HepG2 (cell line): ENCODE measurements around the gene GRIN3B. TPM values are rescaled to one million over a fixed set of nuclear protein-coding genes. Genes with fewer than 3 reads are reported as not detected.

Experiments
- ATF7 ChIP-seq, 2 experiments: fragments of 450-650 bp in 1 of 2; sonication (generic) in 1 of 2; formaldehyde crosslinking in 1 of 2; IDR thresholded peaks; 2 replicates each; pipeline versions ENCODE4 v1.4.0 to v1.6.1; 2016 to 2020; ENCODE audit warnings: antibody characterized with exemption in 1 of 2, mild to moderate bottlenecking in 1 of 2, missing genetic modification reagents in 1 of 2
- CENPT ChIP-seq: sonication (generic); formaldehyde crosslinking; IDR thresholded peaks from 2 replicates; pipeline ENCODE4 v1.8.0; 2022; ENCODE audit warnings: low read depth, mild to moderate bottlenecking, moderate library complexity, missing genetic modification reagents
- FIP1L1 ChIP-seq: fragments of 200-400 bp; formaldehyde crosslinking; IDR thresholded peaks from 2 replicates; pipeline ENCODE4 v1.6.1; 2018; ENCODE audit warnings: low read depth, mild to moderate bottlenecking, low read length, moderate library complexity, borderline replicate concordance; ENCODE audit not compliant: insufficient read depth
- FOXK1 ChIP-seq: sonication (generic); formaldehyde crosslinking; IDR thresholded peaks from 2 replicates; pipeline ENCODE4 v1.4.0; 2020; ENCODE audit warnings: low read depth, missing genetic modification reagents, borderline replicate concordance
- ISX ChIP-seq: sonication (generic); formaldehyde crosslinking; conservative IDR thresholded peaks from 2 replicates; pipeline ENCODE4 v1.5.0; 2020; ENCODE audit warnings: missing genetic modification reagents
- JARID2 ChIP-seq: sonication (generic); formaldehyde crosslinking; IDR thresholded peaks from 2 replicates; pipeline ENCODE4 v1.8.1; 2023; ENCODE audit warnings: missing genetic modification reagents, inconsistent platforms; ENCODE audit not compliant: insufficient replicate concordance
- MBD4 ChIP-seq: IDR thresholded peaks from 2 replicates; pipeline ENCODE4 v1.6.1; 2012; ENCODE audit warnings: low read length, inconsistent platforms, borderline replicate concordance
- MEIS2 ChIP-seq: sonication (generic); formaldehyde crosslinking; IDR thresholded peaks from 2 replicates; pipeline ENCODE4 v1.9.0; 2021; ENCODE audit warnings: mild to moderate bottlenecking, missing genetic modification reagents
- SMARCC2 ChIP-seq: fragments of 450-650 bp; IDR thresholded peaks from 2 replicates; pipeline ENCODE4 v1.6.1; 2017; ENCODE audit warnings: antibody characterized with exemption, mild to moderate bottlenecking
- TAF1 ChIP-seq: sonication (generic); formaldehyde crosslinking; IDR thresholded peaks from 2 replicates; pipeline ENCODE4 v1.4.0; 2020; ENCODE audit warnings: missing genetic modification reagents
- WIZ ChIP-seq: sonication (generic); formaldehyde crosslinking; IDR thresholded peaks from 2 replicates; pipeline ENCODE4 v1.5.1; 2020; ENCODE audit warnings: mild to moderate bottlenecking, missing genetic modification reagents
- ZFP1 ChIP-seq: IDR thresholded peaks from 2 replicates; pipeline ENCODE4 v1.6.1; 2016
- ZNF10 ChIP-seq: sonication (generic); formaldehyde crosslinking; IDR thresholded peaks from 2 replicates; pipeline ENCODE4 v1.4.0; 2020; ENCODE audit warnings: mild to moderate bottlenecking, low read depth, missing genetic modification reagents, borderline replicate concordance
- ZNF382 ChIP-seq: sonication (generic); formaldehyde crosslinking; IDR thresholded peaks from 2 replicates; pipeline ENCODE4 v1.5.0; 2020; ENCODE audit warnings: missing genetic modification reagents, mild to moderate bottlenecking, borderline replicate concordance
- ZNF552 ChIP-seq: sonication (generic); formaldehyde crosslinking; IDR thresholded peaks from 2 replicates; pipeline ENCODE4 v1.9.0; 2022; ENCODE audit warnings: missing genetic modification reagents, mild to moderate bottlenecking, borderline replicate concordance
- ZNF652 ChIP-seq: IDR thresholded peaks from 2 replicates; pipeline ENCODE4 v1.6.1; 2016; ENCODE audit warnings: low read depth, borderline replicate concordance
- ZNF749 ChIP-seq: sonication (generic); formaldehyde crosslinking; IDR thresholded peaks from 2 replicates; pipeline ENCODE4 v1.8.0; 2022; ENCODE audit warnings: mild to moderate bottlenecking, missing genetic modification reagents, moderate library complexity, borderline replicate concordance
- ZNF775 ChIP-seq: sonication (generic); formaldehyde crosslinking; IDR thresholded peaks from 2 replicates; pipeline ENCODE4 v1.4.0; 2020; ENCODE audit warnings: missing genetic modification reagents, mild to moderate bottlenecking, moderate library complexity, borderline replicate concordance
- polyA plus RNA-seq, 8 experiments: library from polyadenylated mRNA; depleted of rRNA in 3 of 8; stranded (reverse) in 7 of 8; unstranded in 1 of 8; fragments of >200 nt; fragmentation: Illumina TruSeq in 4 of 8; extraction: Trizol in 4 of 8; gene quantifications; 2 replicates each; pipeline versions ENCODE4 v1.2.1 to v1.2.3, GENCODE V29; 2011 to 2016; ENCODE audit warnings: low read depth in 4 of 8, missing spikeins in 1 of 8, mixed read lengths in 1 of 8; ENCODE audit not compliant: insufficient read depth in 1 of 8
- total RNA-seq, 5 experiments: library from RNA; depleted of rRNA; stranded (reverse); fragments of >200 nt; fragmentation: Illumina TruSeq; extraction: Trizol; gene quantifications; 2 replicates each; pipeline ENCODE4 v1.2.3, GENCODE V29; 2016; ENCODE audit warnings: low read depth in 1 of 5
- TF ChIP-seq, protein P1 (sequence below): sonication (generic); formaldehyde crosslinking; IDR thresholded peaks from 2 replicates; pipeline ENCODE4 v1.4.0; 2020; ENCODE audit warnings: missing genetic modification reagents, mild to moderate bottlenecking, borderline replicate concordance
- TF ChIP-seq, protein P2 (sequence below): sonication (generic); formaldehyde crosslinking; IDR thresholded peaks from 2 replicates; pipeline ENCODE4 v1.5.1; 2020; ENCODE audit warnings: mild to moderate bottlenecking, missing genetic modification reagents, moderate library complexity
- TF ChIP-seq, protein P3 (sequence below): IDR thresholded peaks from 2 replicates; pipeline ENCODE4 v1.6.1; 2016; ENCODE audit warnings: missing compliant biosample characterization, missing genetic modification reagents, borderline replicate concordance
- TF ChIP-seq, protein P4 (sequence below): sonication (generic); formaldehyde crosslinking; IDR thresholded peaks from 2 replicates; pipeline ENCODE4 v1.9.0; 2021; ENCODE audit warnings: missing genetic modification reagents, mild to moderate bottlenecking, borderline replicate concordance

Gene GRIN3B
- total and polyA plus RNA-seq, 2 of the 13 experiments (the other 11 are each of a cell fraction or from before 2014, with no cell fraction given) = 0.07 to 0.20 TPM

DNA sequence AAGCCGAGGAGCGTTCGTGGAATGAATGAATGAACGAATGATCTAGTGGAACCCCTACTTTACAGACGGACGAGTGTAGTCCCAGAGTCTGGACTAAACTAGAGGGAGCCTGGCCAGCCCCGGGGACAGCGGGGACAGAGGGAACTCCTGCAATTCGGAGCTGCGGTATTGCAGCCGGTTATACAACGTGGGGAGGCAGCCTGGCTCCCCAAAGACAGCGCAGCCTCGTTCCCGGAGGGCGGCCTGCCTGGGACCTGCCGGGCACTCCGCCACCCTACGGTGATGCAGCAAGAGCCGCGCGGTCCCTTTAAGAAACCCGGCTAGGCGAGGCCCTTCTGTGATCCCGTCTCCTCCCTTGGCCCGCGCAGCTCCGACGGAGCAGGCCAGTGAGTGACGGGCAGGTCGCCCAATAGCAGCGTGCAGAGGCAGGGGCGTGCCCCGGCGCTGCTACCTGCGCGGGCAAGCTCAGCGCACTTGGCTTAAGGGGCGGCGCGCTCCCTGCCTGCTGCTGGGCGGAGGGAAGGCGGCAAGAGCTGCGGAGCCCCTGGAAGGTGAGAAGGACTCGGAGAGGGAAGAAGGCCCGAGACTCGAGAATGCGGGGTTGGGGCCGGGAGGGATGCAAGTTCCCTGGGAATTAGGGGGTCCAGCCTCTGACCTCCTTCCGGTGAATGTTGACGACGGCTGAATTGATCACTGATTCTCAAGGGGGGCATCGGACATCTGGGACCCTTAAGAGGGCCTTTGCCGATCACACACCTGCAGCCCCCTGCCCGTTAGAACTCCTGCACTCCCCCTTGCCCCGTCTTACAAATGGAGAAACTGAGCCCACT, 39.6 kb downstream of the GRIN3B start, which contains the start of gene ABCA7 (continued):
- TF ChIP-seq, protein P1, sequence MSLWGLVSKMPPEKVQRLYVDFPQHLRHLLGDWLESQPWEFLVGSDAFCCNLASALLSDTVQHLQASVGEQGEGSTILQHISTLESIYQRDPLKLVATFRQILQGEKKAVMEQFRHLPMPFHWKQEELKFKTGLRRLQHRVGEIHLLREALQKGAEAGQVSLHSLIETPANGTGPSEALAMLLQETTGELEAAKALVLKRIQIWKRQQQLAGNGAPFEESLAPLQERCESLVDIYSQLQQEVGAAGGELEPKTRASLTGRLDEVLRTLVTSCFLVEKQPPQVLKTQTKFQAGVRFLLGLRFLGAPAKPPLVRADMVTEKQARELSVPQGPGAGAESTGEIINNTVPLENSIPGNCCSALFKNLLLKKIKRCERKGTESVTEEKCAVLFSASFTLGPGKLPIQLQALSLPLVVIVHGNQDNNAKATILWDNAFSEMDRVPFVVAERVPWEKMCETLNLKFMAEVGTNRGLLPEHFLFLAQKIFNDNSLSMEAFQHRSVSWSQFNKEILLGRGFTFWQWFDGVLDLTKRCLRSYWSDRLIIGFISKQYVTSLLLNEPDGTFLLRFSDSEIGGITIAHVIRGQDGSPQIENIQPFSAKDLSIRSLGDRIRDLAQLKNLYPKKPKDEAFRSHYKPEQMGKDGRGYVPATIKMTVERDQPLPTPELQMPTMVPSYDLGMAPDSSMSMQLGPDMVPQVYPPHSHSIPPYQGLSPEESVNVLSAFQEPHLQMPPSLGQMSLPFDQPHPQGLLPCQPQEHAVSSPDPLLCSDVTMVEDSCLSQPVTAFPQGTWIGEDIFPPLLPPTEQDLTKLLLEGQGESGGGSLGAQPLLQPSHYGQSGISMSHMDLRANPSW (CRISPR knock-in tag) = no peak
- no peak for TF ChIP-seq MBD4
- TF ChIP-seq ZNF775 = no peak
- no peak for TF ChIP-seq ZNF749 (CRISPR knock-in tag)
- TF ChIP-seq ATF7 (IDR thresholded peaks at IDR 0.05) = no peak
- no peak; the same call in 1 of the 2 replicates for TF ChIP-seq ATF7 (CRISPR knock-in tag; IDR thresholded peaks at IDR 0.05)
- TF ChIP-seq, protein P2, sequence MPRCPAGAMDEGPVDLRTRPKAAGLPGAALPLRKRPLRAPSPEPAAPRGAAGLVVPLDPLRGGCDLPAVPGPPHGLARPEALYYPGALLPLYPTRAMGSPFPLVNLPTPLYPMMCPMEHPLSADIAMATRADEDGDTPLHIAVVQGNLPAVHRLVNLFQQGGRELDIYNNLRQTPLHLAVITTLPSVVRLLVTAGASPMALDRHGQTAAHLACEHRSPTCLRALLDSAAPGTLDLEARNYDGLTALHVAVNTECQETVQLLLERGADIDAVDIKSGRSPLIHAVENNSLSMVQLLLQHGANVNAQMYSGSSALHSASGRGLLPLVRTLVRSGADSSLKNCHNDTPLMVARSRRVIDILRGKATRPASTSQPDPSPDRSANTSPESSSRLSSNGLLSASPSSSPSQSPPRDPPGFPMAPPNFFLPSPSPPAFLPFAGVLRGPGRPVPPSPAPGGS (CRISPR knock-in tag) = 0 out of 2 replicates have a peak, but pooled peaks have one; percentile 34
- no peak for TF ChIP-seq ZNF382 (CRISPR knock-in tag)
- no peak for TF ChIP-seq ISX (CRISPR knock-in tag)
- TF ChIP-seq FIP1L1 = no peak
- TF ChIP-seq ZNF552 (CRISPR knock-in tag) = no peak
- no peak for TF ChIP-seq ZFP1 (CRISPR knock-in tag)
- TF ChIP-seq, protein P3, sequence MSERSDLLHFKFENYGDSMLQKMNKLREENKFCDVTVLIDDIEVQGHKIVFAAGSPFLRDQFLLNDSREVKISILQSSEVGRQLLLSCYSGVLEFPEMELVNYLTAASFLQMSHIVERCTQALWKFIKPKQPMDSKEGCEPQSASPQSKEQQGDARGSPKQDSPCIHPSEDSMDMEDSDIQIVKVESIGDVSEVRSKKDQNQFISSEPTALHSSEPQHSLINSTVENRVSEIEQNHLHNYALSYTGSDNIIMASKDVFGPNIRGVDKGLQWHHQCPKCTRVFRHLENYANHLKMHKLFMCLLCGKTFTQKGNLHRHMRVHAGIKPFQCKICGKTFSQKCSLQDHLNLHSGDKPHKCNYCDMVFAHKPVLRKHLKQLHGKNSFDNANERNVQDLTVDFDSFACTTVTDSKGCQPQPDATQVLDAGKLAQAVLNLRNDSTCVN (CRISPR knock-in tag) = peak; percentile 59; the same call in 1 of the 2 replicates
- TF ChIP-seq FOXK1 (CRISPR knock-in tag) = peak; percentile 49; the same call in 1 of the 2 replicates
- no peak for TF ChIP-seq SMARCC2
- no peak for TF ChIP-seq WIZ (CRISPR knock-in tag)
- TF ChIP-seq CENPT = no peak
- TF ChIP-seq, protein P4, sequence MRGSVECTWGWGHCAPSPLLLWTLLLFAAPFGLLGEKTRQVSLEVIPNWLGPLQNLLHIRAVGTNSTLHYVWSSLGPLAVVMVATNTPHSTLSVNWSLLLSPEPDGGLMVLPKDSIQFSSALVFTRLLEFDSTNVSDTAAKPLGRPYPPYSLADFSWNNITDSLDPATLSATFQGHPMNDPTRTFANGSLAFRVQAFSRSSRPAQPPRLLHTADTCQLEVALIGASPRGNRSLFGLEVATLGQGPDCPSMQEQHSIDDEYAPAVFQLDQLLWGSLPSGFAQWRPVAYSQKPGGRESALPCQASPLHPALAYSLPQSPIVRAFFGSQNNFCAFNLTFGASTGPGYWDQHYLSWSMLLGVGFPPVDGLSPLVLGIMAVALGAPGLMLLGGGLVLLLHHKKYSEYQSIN (CRISPR knock-in tag) = no peak
- peak; percentile 30 for TF ChIP-seq JARID2 (CRISPR knock-in tag)
- TF ChIP-seq ZNF652 = peak; percentile 55; the same call in 1 of the 2 replicates
- TF ChIP-seq ZNF10 (CRISPR knock-in tag) = no peak
- no peak for TF ChIP-seq MEIS2 (CRISPR knock-in tag)
- peak; percentile 65; the same call in 1 of the 2 replicates for TF ChIP-seq TAF1 (CRISPR knock-in tag)
